Esophagus muscularis mucosa (tissue), 3 donors: ENCODE data around the gene TTI1.

ENCODE experiments used
- POLR2A ChIP-seq: fragments of 450-650 bp; IDR thresholded peaks from one replicate; pipeline ENCODE4 v1.6.1; 2017; ENCODE audit warnings: antibody characterized with exemption, moderate library complexity, mild to moderate bottlenecking, low read depth
- POLR2AphosphoS5 ChIP-seq, 2 donors: sonication (generic); formaldehyde crosslinking; IDR thresholded peaks; one replicate each; pipeline ENCODE4 v1.6.1; 2017; ENCODE audit warnings: antibody characterized with exemption in 2 of 2
- TF ChIP-seq, protein P1 (sequence below), 3 experiments: fragments of 200-600 bp in 2 of 3; fragments of 450-650 bp in 1 of 3; sonication (generic) in 2 of 3; IDR thresholded peaks; one replicate each; pipeline ENCODE4 v1.5.1; 2017 to 2019; ENCODE audit warnings: antibody characterized with exemption in 3 of 3, mild to moderate bottlenecking in 2 of 3, moderate library complexity in 1 of 3

DNA sequence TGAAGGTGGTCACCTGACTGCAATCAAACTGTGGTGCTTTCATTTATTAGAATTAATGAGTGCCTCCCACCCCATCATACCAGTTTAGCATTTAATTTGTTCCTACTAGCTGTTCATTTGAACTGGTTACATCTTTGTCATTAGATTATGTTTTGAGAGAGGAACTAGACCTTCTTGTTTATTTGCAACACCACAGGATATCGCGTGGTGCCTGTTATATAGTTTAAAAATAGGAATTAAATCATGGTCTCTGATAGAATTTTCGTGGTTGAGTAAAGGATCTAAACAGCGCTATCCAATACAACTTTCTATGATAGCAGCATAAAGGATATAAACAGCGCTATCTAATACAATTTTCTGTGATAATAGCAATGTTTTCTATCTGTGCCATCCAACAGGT lies 3.1 kb upstream of the TTI1 start:
- TF ChIP-seq, protein P1, sequence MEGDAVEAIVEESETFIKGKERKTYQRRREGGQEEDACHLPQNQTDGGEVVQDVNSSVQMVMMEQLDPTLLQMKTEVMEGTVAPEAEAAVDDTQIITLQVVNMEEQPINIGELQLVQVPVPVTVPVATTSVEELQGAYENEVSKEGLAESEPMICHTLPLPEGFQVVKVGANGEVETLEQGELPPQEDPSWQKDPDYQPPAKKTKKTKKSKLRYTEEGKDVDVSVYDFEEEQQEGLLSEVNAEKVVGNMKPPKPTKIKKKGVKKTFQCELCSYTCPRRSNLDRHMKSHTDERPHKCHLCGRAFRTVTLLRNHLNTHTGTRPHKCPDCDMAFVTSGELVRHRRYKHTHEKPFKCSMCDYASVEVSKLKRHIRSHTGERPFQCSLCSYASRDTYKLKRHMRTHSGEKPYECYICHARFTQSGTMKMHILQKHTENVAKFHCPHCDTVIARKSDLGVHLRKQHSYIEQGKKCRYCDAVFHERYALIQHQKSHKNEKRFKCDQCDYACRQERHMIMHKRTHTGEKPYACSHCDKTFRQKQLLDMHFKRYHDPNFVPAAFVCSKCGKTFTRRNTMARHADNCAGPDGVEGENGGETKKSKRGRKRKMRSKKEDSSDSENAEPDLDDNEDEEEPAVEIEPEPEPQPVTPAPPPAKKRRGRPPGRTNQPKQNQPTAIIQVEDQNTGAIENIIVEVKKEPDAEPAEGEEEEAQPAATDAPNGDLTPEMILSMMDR (IDR thresholded peaks at IDR 0.05): no peak
- TF ChIP-seq POLR2A (no peak), POLR2AphosphoS5 (IDR thresholded peaks at IDR 0.05) (no peak)
